Progenitor cell of endocrine pancreas (in vitro differentiated cells): ENCODE data around the gene CCDC175. TPM values are rescaled to one million over a fixed set of nuclear protein-coding genes. Genes with fewer than 3 reads are reported as not detected.

Source experiments
- DNase-seq: peaks from one replicate; pipeline ENCODE4 v3.0.0; 2021; ENCODE audit warnings: low spot score; ENCODE audit not compliant: unreplicated experiment
- H3K27ac Mint-ChIP-seq: 2 replicates; pipeline ENCODE4 v1.8.0; 2021; ENCODE audit warnings: mild to moderate bottlenecking, moderate library complexity, mixed read lengths
- H3K27me3 Mint-ChIP-seq: 2 replicates; pipeline ENCODE4 v1.8.0; 2021; ENCODE audit warnings: mixed read lengths
- H3K36me3 Mint-ChIP-seq: 2 replicates; pipeline ENCODE4 v1.8.0; 2022; ENCODE audit warnings: mixed read lengths; ENCODE audit not compliant: insufficient read depth
- H3K4me1 Mint-ChIP-seq: 2 replicates; pipeline ENCODE4 v1.8.0; 2021; ENCODE audit warnings: low read depth, mixed read lengths
- H3K4me3 Mint-ChIP-seq: 2 replicates; pipeline ENCODE4 v1.8.0; 2021; ENCODE audit warnings: low read depth, mild to moderate bottlenecking, moderate library complexity, mixed read lengths
- H3K9me3 Mint-ChIP-seq: 2 replicates; pipeline ENCODE4 v1.8.0; 2021; ENCODE audit warnings: low read depth, mixed read lengths
- total RNA-seq: library from RNA; stranded (reverse); gene quantifications from 2 replicates; pipeline ENCODE4 v1.2.1, GENCODE V29; 2021
- TF ChIP-seq, protein P1 (sequence below): fragments of 200-600 bp; sonication (generic); IDR thresholded peaks from one replicate; pipeline ENCODE4 v1.5.0; 2021; ENCODE audit warnings: antibody characterized with exemption, mild to moderate bottlenecking; ENCODE audit not compliant: unreplicated experiment

CCDC175 gene
- total RNA-seq, 1 donor from 2014 or later: 0.26 TPM

DNA sequence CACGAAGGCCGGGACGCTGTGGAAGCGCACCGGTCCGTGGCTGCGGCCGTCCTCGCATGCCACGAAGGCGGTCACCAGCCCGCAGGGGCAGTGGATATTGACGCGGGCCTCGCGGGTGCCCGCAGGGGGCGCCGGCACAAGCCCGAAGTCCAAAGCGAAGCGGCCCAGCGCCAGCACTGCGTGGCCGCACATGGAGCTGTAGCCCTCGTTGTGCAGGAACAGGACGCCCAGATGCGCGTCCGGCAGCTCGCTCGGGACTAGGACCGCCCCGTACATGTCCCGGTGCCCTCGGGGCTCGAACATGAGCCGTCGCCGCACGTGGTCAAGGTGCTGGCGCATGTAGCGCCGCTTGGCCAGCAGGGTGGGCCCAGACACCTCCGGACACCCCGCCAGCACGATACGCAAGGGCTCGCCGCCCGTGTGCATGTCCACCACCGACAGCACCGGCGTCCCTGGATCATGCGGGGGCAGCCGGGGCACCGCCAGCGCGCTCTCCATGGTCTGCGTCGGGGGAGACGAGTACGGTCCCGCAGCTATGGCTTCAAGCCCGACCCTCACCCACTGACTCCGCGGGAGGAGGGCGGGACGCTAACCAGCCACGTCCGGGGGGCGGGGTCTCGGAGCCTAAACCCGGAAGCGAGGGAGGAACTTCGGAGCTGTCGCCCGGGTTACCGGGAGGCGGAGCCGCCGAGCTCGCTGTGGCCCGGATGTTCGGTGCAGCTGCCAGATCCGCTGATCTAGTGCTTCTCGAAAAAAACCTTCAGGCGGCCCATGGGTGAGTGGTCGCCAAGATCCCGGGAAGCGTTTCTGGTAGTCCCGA is 92.6 kb downstream of the CCDC175 start, which contains the start of the genes JKAMP and L3HYPDH:
Gene JKAMP, plus strand, starts transcription at position 699 of the 820 bp plus-strand sequence. Its CDS starts 73 bp downstream, at position 772.
Gene L3HYPDH, minus strand, starts transcription at position 590 of the 820 bp plus-strand sequence. Its CDS starts 92 bp downstream, at position 498.
- peaks cover 28% of the 10 kb centered on the region for H3K4me1 Mint-ChIP-seq
- peak within 1 kb of the TSS; percentile 85 for H3K4me3 Mint-ChIP-seq
- peak; percentile 98 for DNase-seq
- peaks cover 6% of the 10 kb centered on the region for H3K36me3 Mint-ChIP-seq
- H3K27me3 Mint-ChIP-seq: no peaks in the 10 kb centered on the region
- TF ChIP-seq, protein P1, sequence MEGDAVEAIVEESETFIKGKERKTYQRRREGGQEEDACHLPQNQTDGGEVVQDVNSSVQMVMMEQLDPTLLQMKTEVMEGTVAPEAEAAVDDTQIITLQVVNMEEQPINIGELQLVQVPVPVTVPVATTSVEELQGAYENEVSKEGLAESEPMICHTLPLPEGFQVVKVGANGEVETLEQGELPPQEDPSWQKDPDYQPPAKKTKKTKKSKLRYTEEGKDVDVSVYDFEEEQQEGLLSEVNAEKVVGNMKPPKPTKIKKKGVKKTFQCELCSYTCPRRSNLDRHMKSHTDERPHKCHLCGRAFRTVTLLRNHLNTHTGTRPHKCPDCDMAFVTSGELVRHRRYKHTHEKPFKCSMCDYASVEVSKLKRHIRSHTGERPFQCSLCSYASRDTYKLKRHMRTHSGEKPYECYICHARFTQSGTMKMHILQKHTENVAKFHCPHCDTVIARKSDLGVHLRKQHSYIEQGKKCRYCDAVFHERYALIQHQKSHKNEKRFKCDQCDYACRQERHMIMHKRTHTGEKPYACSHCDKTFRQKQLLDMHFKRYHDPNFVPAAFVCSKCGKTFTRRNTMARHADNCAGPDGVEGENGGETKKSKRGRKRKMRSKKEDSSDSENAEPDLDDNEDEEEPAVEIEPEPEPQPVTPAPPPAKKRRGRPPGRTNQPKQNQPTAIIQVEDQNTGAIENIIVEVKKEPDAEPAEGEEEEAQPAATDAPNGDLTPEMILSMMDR: peak; percentile 82
- no peaks in the 10 kb centered on the region for H3K9me3 Mint-ChIP-seq
- H3K27ac Mint-ChIP-seq: peak within 1 kb of the TSS; percentile 96

DNA sequence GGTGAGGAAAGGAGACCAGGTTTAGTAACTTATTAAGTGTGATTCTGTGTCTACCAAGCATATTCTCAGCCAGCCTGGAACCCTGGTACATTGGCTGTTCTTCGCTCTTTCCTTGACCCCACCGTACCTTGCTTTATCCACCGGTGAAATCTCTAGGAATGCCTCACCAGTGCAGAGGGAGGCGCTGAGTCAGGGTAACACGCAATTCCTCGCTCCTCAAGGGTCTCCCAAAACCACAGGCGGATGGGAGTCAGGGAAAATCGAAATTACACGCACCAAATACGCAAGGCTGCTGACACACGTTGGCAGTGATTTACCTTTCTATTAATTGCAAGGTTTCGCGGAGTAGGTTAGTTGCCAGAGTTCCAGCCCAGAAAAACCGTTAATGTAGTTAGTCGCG is 93.2 kb downstream of the CCDC175 start:
- peaks cover 28% of the 10 kb centered on the region for H3K4me1 Mint-ChIP-seq
- TF ChIP-seq, protein P1: no peak
- no peaks in the 10 kb centered on the region for H3K9me3 Mint-ChIP-seq
- no peaks in the 10 kb centered on the region for H3K27me3 Mint-ChIP-seq
- peak overlapping the region; percentile 88 for H3K27ac Mint-ChIP-seq
- H3K36me3 Mint-ChIP-seq: peaks cover 3% of the 10 kb centered on the region
- peak overlapping the region; percentile 85 for H3K4me3 Mint-ChIP-seq
- no peak for DNase-seq

DNA sequence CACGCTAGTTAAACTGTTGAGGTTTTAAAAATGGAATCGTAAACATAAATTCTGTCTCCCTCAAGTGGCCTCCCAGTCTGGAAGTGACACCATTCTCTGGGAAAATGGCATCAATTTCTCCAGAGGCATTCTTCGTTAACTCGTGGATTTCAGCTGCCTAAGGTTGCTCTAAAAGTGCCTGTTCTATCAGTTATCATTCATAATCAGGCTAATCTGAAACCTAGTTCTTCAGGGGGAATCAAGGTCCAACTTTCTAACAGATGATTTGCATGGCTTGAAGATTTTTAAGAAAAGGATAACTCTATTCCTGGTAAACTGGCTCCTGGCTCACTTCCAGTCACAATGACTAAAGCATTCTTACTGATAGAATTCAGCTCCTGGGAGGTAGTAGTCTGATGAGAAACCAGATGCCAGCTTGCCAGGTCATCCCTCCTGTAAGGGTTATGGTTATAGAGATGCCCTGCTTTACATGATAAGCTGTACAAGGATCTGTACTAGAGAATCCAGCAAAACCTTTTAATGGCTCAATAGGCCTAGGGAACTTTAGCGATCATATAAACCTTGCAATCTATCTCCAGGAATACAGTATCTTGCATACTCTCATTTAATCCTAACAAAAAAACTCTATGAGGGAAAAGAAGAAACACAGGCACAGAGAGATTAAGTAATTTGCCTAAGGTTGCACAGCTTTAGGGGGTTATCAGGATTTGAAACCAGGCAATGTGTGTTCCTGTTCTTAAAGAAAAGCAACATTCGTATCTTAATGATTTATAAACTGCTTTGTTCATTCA is 93.9 kb downstream of the CCDC175 start:
- no peaks in the 10 kb centered on the region for H3K9me3 Mint-ChIP-seq
- TF ChIP-seq, protein P1: no peak
- DNase-seq: no peak
- H3K4me1 Mint-ChIP-seq: peaks cover 28% of the 10 kb centered on the region
- H3K36me3 Mint-ChIP-seq: peaks cover 2% of the 10 kb centered on the region
- H3K27ac Mint-ChIP-seq: peak overlapping the region; percentile 88
- H3K4me3 Mint-ChIP-seq: peak overlapping the region; percentile 85
- H3K27me3 Mint-ChIP-seq: no peaks in the 10 kb centered on the region

DNA sequence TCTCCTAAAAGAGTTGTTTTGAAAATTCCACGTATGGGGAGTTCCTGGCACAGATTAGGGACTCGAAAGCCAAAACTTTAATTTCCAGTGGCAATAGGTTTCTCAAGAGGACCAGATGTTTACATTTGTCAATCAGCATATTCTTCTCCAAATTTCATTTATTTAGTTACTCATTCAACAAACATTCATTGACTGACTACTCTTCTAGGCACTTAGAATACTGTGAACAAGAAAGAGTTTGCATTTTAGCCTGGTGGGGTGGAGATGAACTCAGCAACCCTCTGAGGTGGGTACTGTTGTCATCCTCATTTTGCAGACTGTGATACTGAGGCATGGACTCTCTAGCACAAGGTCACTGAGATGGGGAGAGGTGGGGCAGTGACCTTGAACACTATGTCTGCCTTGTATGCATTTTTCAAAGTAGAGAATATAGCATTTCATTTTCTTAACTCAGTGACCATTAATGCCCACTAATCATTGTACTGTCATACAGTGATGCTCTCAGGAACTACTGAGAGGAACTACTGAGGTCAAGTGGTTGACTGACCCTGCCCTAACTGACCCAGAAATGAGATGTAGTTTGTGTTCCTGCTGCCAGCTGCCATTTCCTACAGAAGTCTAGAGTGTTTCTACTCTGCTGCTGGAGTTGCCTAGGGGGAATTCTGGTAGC is 94.6 kb downstream of the CCDC175 start:
- Mint-ChIP-seq H3K4me3 (peak overlapping the region; percentile 85), H3K27ac (no peak overlapping the region), H3K27me3 (no peaks in the 10 kb centered on the region), H3K9me3 (no peaks in the 10 kb centered on the region), H3K4me1 (peaks cover 28% of the 10 kb centered on the region), H3K36me3 (no peaks in the 10 kb centered on the region)
- TF ChIP-seq, protein P1: no peak
- no peak for DNase-seq

DNA sequence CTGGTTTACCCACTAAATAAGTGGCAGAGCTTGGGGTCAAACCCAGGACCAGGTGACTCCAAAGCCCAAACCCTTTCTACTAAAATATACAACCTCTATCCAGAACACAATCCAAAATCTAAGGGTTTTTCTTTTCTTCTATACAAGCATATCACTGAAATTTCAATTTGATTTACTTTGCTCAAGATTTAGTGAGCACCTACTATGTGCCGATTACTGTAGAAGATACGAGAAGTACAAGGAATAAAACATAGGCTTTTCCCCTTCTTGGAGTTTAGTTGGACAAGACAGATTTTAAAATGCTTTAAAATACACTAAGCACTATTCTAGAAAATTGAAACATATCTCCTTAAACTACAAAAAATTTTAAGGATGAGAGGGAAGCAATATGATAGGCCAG is 95.2 kb downstream of the CCDC175 start:
- Mint-ChIP-seq H3K36me3 (no peaks in the 10 kb centered on the region), H3K4me1 (peaks cover 28% of the 10 kb centered on the region), H3K27ac (no peak overlapping the region), H3K9me3 (no peaks in the 10 kb centered on the region), H3K27me3 (no peaks in the 10 kb centered on the region), H3K4me3 (no peak overlapping the region)
- TF ChIP-seq, protein P1: no peak
- DNase-seq: no peak
